Heart left ventricle (tissue), 13 donors: ENCODE data around the gene LMF1.

Experiments
- CTCF ChIP-seq, 12 donors: fragments of 200-600 bp; sonication (generic) in 4 of 12; IDR thresholded peaks; one replicate each; pipeline versions ENCODE4 v1.5.0 to v1.8.0; 2018 to 2022; ENCODE audit warnings: antibody characterized with exemption in 12 of 12, mild to moderate bottlenecking in 5 of 12
- POLR2A ChIP-seq, 2 donors: fragments of 450-650 bp; IDR thresholded peaks; one replicate each; pipeline ENCODE4 v1.6.1; 2017; ENCODE audit warnings: antibody characterized with exemption in 2 of 2, mild to moderate bottlenecking in 2 of 2, moderate library complexity in 2 of 2
- donor health status: ischemic (EF 13 %, LVEDD 7.1; RV severe dilation, severe dysfunction).
- donor health status: DM: no; HTN: yes; CAD: no.
- donor health status: DM: no; HTN: no; CAD: no.
- donor health status: ischemic (EF 25% LVEDD 6.9; RV normal size, moderate dysfunction).
- donor health status: ischemic (EF 25% LVEDD 5.7; RV mildly dilated, moderate dysfunction).
- donor health status: ischemic (EF 35%, LVEDD 5.7; RV mildly dilated, moderate dysfunction).
- donor health status: nonischemic (EF 11% LVEDD 7.7; RV severe dilation, severe dysfunction).
- donor health status: DM: yes; HTN: yes; CAD: no.
- donor health status: PGD.
- donor health status: ischemic (EF 29% LVEDD 5.4; RV normal size, mild dysfunction).
- donor health status: nonischemic (EF 23%, LVEDD 6.1; RV moderate dilation, normal function).

GRCh38 chr16:870856-871561 lies 99.8 kb downstream of the LMF1 start:
- TF ChIP-seq CTCF (IDR thresholded peaks at IDR 0.05) (no peak), POLR2A (IDR thresholded peaks at IDR 0.05) (no peak)
